Measurements from ENCODE around the gene ZC3HAV1.
"Not testable (repeated sequence)": the region's sequence is repeated elsewhere in the genome, so short reads cannot be mapped to it uniquely, and the experiment has no call there.

ZC3HAV1 gene

GRCh38 chr7:139086454-139086853 is 23.1 kb downstream of the ZC3HAV1 start:
- Histone ChIP-seq H3K4me3 (no peak overlapping the region), H3K36me3 (ENCODE audit: insufficient read depth, low read length) (no peaks in the 10 kb centered on the region; the same call in 1 of the 2 replicates), H3K9me3 (ENCODE audit: low read depth, low read length) (no peaks in the 10 kb centered on the region), H3K9ac (ENCODE audit: insufficient read length) (no peak overlapping the region), H3K27ac (no peak overlapping the region)
- no peak for DNase-seq (ENCODE audit: low read depth, low spot score)
- no peak for TF ChIP-seq FOXP2 (optimal IDR thresholded peaks at IDR 0.05; ENCODE audit: control extremely low read depth, extremely low read length, insufficient read depth)
- no peak for TF ChIP-seq EZH2 (IDR thresholded peaks at IDR 0.05)
- no peak for TF ChIP-seq POLR2AphosphoS5 (IDR thresholded peaks at IDR 0.05; ENCODE audit: borderline replicate concordance, low read depth, low read length)

GRCh38 chr7:139084709-139085108 is 24.8 kb downstream of the ZC3HAV1 start:
- H3K4me3 ChIP-seq = no peak overlapping the region
- H3K27ac ChIP-seq = no peak overlapping the region
- DNase-seq (ENCODE audit: low read depth, low spot score) = no peak
- TF ChIP-seq FOXP2 (optimal IDR thresholded peaks at IDR 0.05; ENCODE audit: control extremely low read depth, extremely low read length, insufficient read depth) (no peak), EZH2 (IDR thresholded peaks at IDR 0.05) (no peak), POLR2AphosphoS5 (IDR thresholded peaks at IDR 0.05; ENCODE audit: borderline replicate concordance, low read depth, low read length) (no peak)
- no peaks in the 10 kb centered on the region; the same call in 1 of the 2 replicates for H3K36me3 ChIP-seq (ENCODE audit: insufficient read depth, low read length)
- no peaks in the 10 kb centered on the region for H3K9me3 ChIP-seq (ENCODE audit: low read depth, low read length)
- H3K9ac ChIP-seq (ENCODE audit: insufficient read length) = no peak overlapping the region

- H3K9me3 ChIP-seq (ENCODE audit: low read depth, low read length) = no peaks in the 10 kb centered on the region
- DNase-seq (ENCODE audit: low read depth, low spot score) = no peak
- no peak overlapping the region for H3K27ac ChIP-seq
- no peak overlapping the region for H3K9ac ChIP-seq (ENCODE audit: insufficient read length)
- no peak for TF ChIP-seq FOXP2 (optimal IDR thresholded peaks at IDR 0.05; ENCODE audit: control extremely low read depth, extremely low read length, insufficient read depth)
- no peak for TF ChIP-seq POLR2AphosphoS5 (IDR thresholded peaks at IDR 0.05; ENCODE audit: borderline replicate concordance, low read depth, low read length)
- TF ChIP-seq EZH2 (IDR thresholded peaks at IDR 0.05) = no peak
- no peak overlapping the region for H3K4me3 ChIP-seq
- H3K36me3 ChIP-seq (ENCODE audit: insufficient read depth, low read length) = no peaks in the 10 kb centered on the region
These were observed 27.9 kb downstream of the ZC3HAV1 start for GRCh38 chr7:139081584-139081983.

GRCh38 chr7:139080905-139081304 is 28.6 kb downstream of the ZC3HAV1 start:
- no peaks in the 10 kb centered on the region for H3K36me3 ChIP-seq (ENCODE audit: insufficient read depth, low read length)
- no peak overlapping the region for H3K27ac ChIP-seq
- no peak for DNase-seq (ENCODE audit: low read depth, low spot score)
- TF ChIP-seq EZH2 (IDR thresholded peaks at IDR 0.05) = no peak
- TF ChIP-seq POLR2AphosphoS5 (IDR thresholded peaks at IDR 0.05; ENCODE audit: borderline replicate concordance, low read depth, low read length) = no peak
- TF ChIP-seq FOXP2 (optimal IDR thresholded peaks at IDR 0.05; ENCODE audit: control extremely low read depth, extremely low read length, insufficient read depth) = no peak
- no peak overlapping the region for H3K9ac ChIP-seq (ENCODE audit: insufficient read length)
- no peak overlapping the region for H3K4me3 ChIP-seq
- H3K9me3 ChIP-seq (ENCODE audit: low read depth, low read length) = no peaks in the 10 kb centered on the region

- no peak for DNase-seq (ENCODE audit: low read depth, low spot score)
- no peak overlapping the region for H3K9ac ChIP-seq (ENCODE audit: insufficient read length)
- TF ChIP-seq FOXP2 (optimal IDR thresholded peaks at IDR 0.05; ENCODE audit: control extremely low read depth, extremely low read length, insufficient read depth) = no peak
- no peak for TF ChIP-seq POLR2AphosphoS5 (IDR thresholded peaks at IDR 0.05; ENCODE audit: borderline replicate concordance, low read depth, low read length)
- no peak for TF ChIP-seq EZH2 (IDR thresholded peaks at IDR 0.05)
- H3K9me3 ChIP-seq (ENCODE audit: low read depth, low read length) = no peaks in the 10 kb centered on the region
- H3K36me3 ChIP-seq (ENCODE audit: insufficient read depth, low read length) = no peaks in the 10 kb centered on the region
- no peak overlapping the region for H3K27ac ChIP-seq
- H3K4me3 ChIP-seq = no peak overlapping the region
These were observed 29.7 kb downstream of the ZC3HAV1 start for GRCh38 chr7:139079861-139080260.

GRCh38 chr7:139078911-139079310 is 30.6 kb downstream of the ZC3HAV1 start:
- DNase-seq (ENCODE audit: low read depth, low spot score) = no peak
- TF ChIP-seq FOXP2 (optimal IDR thresholded peaks at IDR 0.05; ENCODE audit: control extremely low read depth, extremely low read length, insufficient read depth) (no peak), POLR2AphosphoS5 (IDR thresholded peaks at IDR 0.05; ENCODE audit: borderline replicate concordance, low read depth, low read length) (no peak), EZH2 (IDR thresholded peaks at IDR 0.05) (no peak)
- no peak overlapping the region for H3K9ac ChIP-seq (ENCODE audit: insufficient read length)
- no peak overlapping the region for H3K27ac ChIP-seq
- H3K4me3 ChIP-seq = no peak overlapping the region
- H3K36me3 ChIP-seq (ENCODE audit: insufficient read depth, low read length) = no peaks in the 10 kb centered on the region
- no peaks in the 10 kb centered on the region for H3K9me3 ChIP-seq (ENCODE audit: low read depth, low read length)

GRCh38 chr7:139078399-139078798 is 31.1 kb downstream of the ZC3HAV1 start:
- Histone ChIP-seq H3K4me3 (no peak overlapping the region), H3K9me3 (ENCODE audit: low read depth, low read length) (no peaks in the 10 kb centered on the region), H3K9ac (ENCODE audit: insufficient read length) (no peak overlapping the region), H3K36me3 (ENCODE audit: insufficient read depth, low read length) (no peaks in the 10 kb centered on the region), H3K27ac (no peak overlapping the region)
- no peak for DNase-seq (ENCODE audit: low read depth, low spot score)
- no peak for TF ChIP-seq POLR2AphosphoS5 (IDR thresholded peaks at IDR 0.05; ENCODE audit: borderline replicate concordance, low read depth, low read length)
- no peak for TF ChIP-seq EZH2 (IDR thresholded peaks at IDR 0.05)
- no peak for TF ChIP-seq FOXP2 (optimal IDR thresholded peaks at IDR 0.05; ENCODE audit: control extremely low read depth, extremely low read length, insufficient read depth)

GRCh38 chr7:139077706-139078105 is 31.8 kb downstream of the ZC3HAV1 start:
- not testable (repeated sequence) for H3K9ac ChIP-seq (ENCODE audit: insufficient read length); H3K4me3 ChIP-seq; H3K27ac ChIP-seq; DNase-seq (ENCODE audit: low read depth, low spot score); H3K9me3 ChIP-seq (ENCODE audit: low read depth, low read length); H3K36me3 ChIP-seq (ENCODE audit: insufficient read depth, low read length)

GRCh38 chr7:139075871-139076686 is 33.4 kb downstream of the ZC3HAV1 start:
- H3K9me3 ChIP-seq (ENCODE audit: low read depth, low read length) = no peaks in the 10 kb centered on the region
- TF ChIP-seq POLR2AphosphoS5 (IDR thresholded peaks at IDR 0.05; ENCODE audit: borderline replicate concordance, low read depth, low read length) (no peak), EZH2 (IDR thresholded peaks at IDR 0.05) (no peak), FOXP2 (optimal IDR thresholded peaks at IDR 0.05; ENCODE audit: control extremely low read depth, extremely low read length, insufficient read depth) (no peak)
- no peak overlapping the region for H3K9ac ChIP-seq (ENCODE audit: insufficient read length)
- DNase-seq (ENCODE audit: low read depth, low spot score) = no peak
- H3K27ac ChIP-seq = no peak overlapping the region
- no peak overlapping the region for H3K4me3 ChIP-seq
- H3K36me3 ChIP-seq (ENCODE audit: insufficient read depth, low read length) = no peaks in the 10 kb centered on the region
